Dermis microvascular lymphatic vessel endothelial cell (primary cell): ENCODE data around the gene SMIM10. TPM values are rescaled to one million over a fixed set of nuclear protein-coding genes. Genes with fewer than 3 reads are reported as not detected.
"Not testable (repeated sequence)": the region's sequence is repeated elsewhere in the genome, so short reads cannot be mapped to it uniquely, and the experiment has no call there.

Source experiments
- DNase-seq, 2 donors: peaks; one replicate each; pipeline versions ENCODE4 v3.0.0 to v3.0.0-alpha.2; 2010; ENCODE audit warnings: low read depth in 2 of 2
- total RNA-seq: library from RNA; depleted of rRNA; stranded (reverse); fragments of >200 nt; gene quantifications from 2 replicates; pipeline ENCODE4 v1.2.1, GENCODE V29; 2014

The SMIM10 gene
- total RNA-seq, 1 donor from 2014 or later: 1.5 TPM

DNA sequence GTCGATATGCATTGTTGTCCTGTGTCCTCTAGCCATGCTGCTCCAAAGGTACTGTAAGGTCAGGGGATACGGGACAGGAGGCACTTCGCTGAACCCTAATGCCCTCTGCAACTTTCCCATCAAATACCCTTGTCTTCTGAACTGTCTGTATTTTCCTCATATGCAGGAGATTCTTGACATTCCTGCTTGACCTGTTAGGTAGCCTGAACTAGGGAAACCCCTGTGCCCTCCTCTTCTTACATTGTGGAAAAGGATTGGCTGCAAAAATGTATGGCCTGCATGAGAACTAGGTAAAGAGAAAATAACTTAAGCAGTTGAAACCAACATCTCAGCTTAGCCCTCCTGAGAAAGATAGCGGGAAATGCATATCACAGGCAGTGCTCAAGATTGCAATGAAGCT, 20.1 kb downstream of the SMIM10 start:
- no peak for DNase-seq

DNA sequence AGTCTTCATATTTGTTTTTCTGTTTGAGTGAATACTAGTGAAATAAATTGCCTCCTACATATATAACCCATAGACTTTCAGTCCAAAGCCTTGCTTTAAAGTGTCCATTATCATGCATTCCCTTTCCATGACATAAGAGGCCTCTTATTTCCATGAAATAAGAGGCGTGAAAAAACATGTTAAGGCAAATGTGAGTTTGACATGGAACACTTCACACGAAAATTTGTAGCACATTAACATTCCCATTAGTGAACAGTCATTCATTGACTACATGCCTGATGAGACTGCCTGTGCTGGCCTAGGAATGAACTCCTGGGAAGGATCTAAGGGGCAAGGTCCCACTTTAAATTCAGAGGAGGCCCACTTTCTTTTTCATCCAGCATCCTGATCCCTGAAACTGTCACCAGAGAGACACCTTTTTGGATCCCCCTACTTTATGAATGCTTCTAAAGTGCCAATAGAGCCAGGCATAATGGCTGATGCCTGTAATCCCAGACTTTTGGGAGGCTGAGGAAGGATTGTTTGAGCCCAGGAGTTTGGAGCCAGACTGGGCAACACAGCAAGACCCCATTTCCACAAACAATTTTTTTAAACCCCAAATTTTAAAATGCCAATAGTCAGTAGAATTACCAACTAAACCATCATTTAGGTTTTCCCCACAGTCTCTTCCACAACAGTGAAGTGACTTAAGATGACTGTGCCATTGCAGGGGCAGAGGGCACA, 24.9 kb downstream of the SMIM10 start:
- no peak for DNase-seq

DNA sequence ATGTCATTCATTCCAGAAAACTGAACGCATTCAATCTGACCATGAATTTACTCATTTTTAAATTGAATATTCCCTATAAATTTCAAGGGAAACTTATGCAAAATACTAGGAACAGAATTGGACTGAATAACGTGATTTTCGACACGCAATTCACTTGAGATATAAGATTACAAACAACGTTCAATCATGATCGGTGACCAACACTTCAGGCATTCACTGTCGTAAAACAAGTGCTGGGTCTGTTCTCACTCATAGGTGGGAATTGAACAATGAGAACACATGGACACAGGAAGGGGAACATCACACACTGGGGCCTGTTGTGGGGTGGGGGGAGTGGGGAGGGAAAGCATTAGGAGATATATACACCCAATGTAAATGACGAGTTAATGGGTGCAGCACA, 29.1 kb downstream of the SMIM10 start:
- not testable (repeated sequence) for DNase-seq

DNA sequence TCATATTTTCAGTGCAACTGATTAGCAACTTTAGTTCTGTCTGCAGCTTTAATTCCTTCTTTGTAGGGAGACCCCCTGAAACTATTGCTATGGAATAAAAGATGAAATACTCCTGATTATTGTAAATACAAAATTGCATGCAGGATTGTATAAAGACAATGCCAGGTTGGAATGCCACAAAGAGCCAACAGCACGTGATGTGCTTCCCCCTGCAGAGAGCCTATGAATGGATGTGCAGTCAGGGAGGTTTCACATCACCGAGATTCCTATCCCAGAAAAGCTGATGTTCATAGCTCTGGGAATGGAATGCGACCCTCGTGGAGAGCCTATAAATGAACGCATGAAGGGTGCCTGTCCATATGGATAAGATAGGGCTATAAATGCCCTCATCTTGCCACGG, 33.0 kb downstream of the SMIM10 start:
- not testable (repeated sequence) for DNase-seq

DNA sequence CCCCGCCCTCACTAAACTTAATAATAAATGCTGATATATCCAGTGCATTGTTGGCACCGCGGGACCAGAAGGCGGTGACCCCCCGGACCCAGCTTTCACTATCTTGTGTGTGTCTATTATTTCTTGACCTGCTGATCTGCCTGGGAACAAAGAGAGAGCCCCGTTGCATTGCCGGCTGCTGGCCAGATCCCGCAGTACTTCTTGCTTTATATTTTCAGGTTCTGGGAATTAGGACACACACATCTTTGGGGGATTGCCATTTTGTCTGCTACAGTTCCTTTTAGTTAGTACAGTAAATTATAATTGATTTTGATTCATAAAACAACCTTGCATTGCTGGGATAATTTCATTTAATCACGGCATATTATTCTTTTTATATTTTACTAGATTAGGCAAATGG, 33.7 kb downstream of the SMIM10 start:
- DNase-seq: no peak

DNA sequence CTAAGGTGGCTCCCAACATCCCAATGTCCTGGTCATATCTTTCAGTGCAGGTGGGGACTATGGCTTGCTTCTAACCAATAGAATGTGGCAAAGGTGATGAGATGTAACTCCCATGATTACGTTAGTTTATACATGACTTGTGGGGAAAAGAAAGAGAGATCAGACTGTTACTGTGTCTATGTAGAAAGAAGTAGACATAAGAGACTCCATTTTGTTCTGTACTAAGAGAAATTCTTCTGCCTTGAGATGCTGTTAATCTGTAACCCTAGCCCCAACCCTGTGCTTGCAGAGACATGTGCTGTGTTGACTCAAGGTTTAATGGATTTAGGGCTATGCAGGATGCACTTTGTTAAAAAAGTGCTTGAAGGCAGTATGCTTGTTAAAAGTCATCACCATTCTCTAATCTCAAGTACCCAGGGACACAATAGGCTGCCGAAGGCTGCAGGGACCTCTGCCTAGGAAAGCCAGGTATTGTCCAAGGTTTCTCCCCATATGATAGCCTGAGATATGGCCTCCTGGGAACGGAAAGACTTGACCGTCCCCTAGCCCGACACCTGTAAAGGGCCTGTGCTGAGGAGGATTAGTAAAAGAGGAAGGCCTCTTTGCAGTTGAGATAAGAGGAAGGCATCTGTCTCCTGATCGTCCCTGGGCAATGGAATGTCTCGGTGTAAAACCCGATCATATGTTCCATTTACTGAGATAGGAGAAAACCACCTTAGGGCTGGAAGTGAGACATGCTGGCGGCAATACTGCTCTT, 39.6 kb downstream of the SMIM10 start:
- not testable (repeated sequence) for DNase-seq

DNA sequence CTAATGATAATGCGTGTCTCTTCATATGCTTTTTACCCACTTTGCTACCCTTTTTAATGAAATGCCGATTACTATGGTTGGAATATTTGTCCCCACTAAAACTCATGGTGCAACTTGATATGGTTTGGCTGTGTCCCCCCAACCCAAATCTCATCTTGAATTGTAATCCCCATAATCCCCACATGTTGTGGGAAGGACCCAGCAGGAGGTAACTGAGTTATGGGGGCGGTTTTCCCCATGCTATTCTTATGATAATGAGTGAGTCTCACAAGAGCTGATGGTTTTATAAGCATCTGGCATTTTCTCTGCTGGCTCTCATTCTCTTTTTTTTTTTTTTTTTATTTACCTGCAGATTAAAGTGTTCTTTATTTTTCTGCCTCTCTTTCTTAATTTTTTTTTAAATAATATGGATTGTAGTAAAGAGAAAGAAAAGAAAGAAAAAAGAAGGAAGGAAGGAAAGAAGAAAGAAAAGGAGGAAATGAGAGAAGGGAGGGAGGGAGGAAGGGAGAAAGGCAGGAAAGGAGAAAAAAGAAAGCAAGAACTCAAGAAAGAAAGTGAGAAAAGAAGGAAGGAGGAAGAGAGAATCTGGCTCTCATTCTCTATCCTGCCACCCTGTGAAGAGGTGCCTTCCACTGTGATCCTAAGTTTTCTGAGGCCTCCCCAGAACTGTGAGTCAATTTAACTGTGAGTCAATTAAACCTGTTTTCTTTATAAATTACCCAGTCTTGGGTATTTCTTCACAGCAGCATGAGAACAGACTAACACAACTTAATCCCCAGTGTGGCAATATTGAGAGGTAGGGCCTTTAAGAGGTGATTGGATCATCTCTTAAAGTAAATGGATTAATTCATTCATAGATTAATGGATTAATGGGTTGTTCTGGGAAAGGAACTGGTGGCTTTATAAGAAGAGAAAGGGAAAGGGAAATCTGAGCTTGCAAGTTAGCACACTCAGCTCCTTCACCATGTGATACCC, 50.6 kb downstream of the SMIM10 start:
- not testable (repeated sequence) for DNase-seq

Other genes with a start within 250 kb of the SMIM10 start
- 5.0 and 6.1 TPM in 2 replicates for gene PABIR2, start 193.8 kb upstream of the SMIM10 start, total RNA-seq
- 13.9 and 17.6 TPM in 2 replicates for gene MOSPD1, start 75.7 kb upstream of the SMIM10 start, total RNA-seq
- 3.7 and 7.0 TPM in 2 replicates for gene RTL8B, start 31.6 kb downstream of the SMIM10 start, total RNA-seq
- gene RTL8C, start 41.4 kb downstream of the SMIM10 start, total RNA-seq: 15.9 and 24.8 TPM in 2 replicates
- 4.2 and 4.6 TPM in 2 replicates for gene RTL8A, start 61.1 kb downstream of the SMIM10 start, total RNA-seq
- under 0.01 and 0.13 TPM in 2 replicates for gene SMIM10L2B, start 107.7 kb downstream of the SMIM10 start, total RNA-seq
- gene ETDB, start 129.5 kb downstream of the SMIM10 start, total RNA-seq: not detected in 2 replicates
- gene CT55, start 180.4 kb downstream of the SMIM10 start, total RNA-seq: under 0.01 TPM in 1 of 2 replicates, not detected in the other